T-helper 2 cell treated with Interferon-gamma antibody and Interleukin-4, amounts not matched to agents 5 μg/mL and 100 μg/mL, for 36 hours (primary cell): ENCODE data around the gene LAMA3.

ENCODE experiments used
- DNase-seq: peaks from one replicate; pipeline ENCODE4 v3.0.0; 2021; ENCODE audit warnings: low spot score
- H3K27ac Mint-ChIP-seq: one replicate; pipeline ENCODE4 v1.8.0; 2021; ENCODE audit warnings: mild to moderate bottlenecking, mixed read lengths
- H3K27me3 Mint-ChIP-seq: one replicate; pipeline ENCODE4 v1.8.0; 2021; ENCODE audit warnings: low read depth, mixed read lengths
- H3K36me3 Mint-ChIP-seq: one replicate; pipeline ENCODE4 v1.8.0; 2021; ENCODE audit warnings: low read depth, mixed read lengths
- H3K4me1 Mint-ChIP-seq: one replicate; pipeline ENCODE4 v1.8.0; 2021; ENCODE audit warnings: low read depth, mixed read lengths
- H3K4me3 Mint-ChIP-seq: one replicate; pipeline ENCODE4 v1.8.0; 2022; ENCODE audit warnings: mild to moderate bottlenecking, moderate library complexity, mixed read lengths
- H3K9me3 Mint-ChIP-seq: one replicate; pipeline ENCODE4 v1.8.0; 2021; ENCODE audit warnings: mixed read lengths

LAMA3 gene

DNA sequence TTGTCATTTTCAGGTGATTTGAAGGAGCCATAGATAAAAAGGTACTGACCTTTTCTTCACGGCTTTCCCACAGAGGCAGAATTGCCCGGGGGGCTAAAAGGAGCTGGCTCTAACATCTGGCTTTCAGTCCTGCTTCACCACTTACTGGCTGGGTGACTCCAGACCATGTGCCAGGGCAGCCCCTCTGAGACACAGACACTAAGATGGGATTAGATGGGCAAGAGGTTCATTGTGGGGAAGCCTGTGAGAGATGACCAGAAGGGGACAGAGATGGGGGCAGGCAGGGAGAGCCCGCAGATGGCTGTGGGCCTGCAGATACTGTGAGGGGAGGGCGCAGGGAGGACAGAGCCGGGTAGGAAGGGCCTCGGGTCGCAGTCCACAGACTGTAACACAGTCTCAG, 250.6 kb downstream of the LAMA3 start:
- H3K4me1 Mint-ChIP-seq: peaks cover 59% of the 10 kb centered on the region
- no peak for DNase-seq
- H3K27ac Mint-ChIP-seq: no peak overlapping the region
- H3K36me3 Mint-ChIP-seq: no peaks in the 10 kb centered on the region
- H3K4me3 Mint-ChIP-seq: no peak overlapping the region
- H3K9me3 Mint-ChIP-seq: no peaks in the 10 kb centered on the region
- H3K27me3 Mint-ChIP-seq: peaks cover 40% of the 10 kb centered on the region

DNA sequence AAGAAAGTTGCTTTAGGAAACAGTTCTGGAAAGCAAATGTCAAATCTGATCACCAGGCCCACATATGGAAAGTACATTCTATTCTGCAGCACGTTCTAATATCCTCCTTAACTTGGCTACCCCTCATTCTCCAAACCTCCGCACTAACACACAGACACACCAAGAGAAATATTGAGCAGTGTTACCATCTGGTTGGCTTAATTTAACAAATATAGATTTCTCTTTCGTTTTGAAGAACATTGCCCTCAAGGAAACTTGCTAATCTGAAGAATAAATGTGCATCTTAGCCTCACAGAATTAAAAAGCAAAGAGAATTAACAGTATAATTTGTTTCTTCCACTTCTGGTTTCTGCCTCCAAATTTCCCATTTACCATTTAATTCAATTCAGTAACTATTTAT, 252.5 kb downstream of the LAMA3 start:
- Mint-ChIP-seq H3K27me3 (peaks cover 43% of the 10 kb centered on the region), H3K9me3 (no peaks in the 10 kb centered on the region), H3K27ac (no peak overlapping the region), H3K4me1 (peaks cover 44% of the 10 kb centered on the region), H3K36me3 (no peaks in the 10 kb centered on the region), H3K4me3 (no peak overlapping the region)
- no peak for DNase-seq

DNA sequence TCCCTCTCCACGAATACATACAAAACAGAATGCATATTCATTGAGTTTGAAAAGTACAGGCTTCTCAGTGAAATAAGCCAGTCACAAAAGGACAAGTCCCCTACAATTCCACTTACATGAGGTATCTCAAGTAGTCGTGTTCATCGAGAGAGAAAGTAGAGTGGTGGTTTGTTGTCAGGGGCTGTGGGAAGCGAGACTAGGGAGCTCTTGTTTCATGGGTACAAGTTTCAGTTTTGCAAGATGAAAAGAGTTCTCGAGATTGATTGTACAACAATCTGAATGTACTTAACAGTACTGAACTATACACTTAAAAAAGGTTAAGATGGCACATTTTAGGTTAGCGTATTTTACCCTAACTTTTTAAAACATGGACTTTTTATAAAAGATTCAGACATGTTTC, 253.9 kb downstream of the LAMA3 start:
- DNase-seq: peak; percentile 55
- Mint-ChIP-seq H3K4me1 (peaks cover 32% of the 10 kb centered on the region), H3K4me3 (peak overlapping the region; percentile 47)

DNA sequence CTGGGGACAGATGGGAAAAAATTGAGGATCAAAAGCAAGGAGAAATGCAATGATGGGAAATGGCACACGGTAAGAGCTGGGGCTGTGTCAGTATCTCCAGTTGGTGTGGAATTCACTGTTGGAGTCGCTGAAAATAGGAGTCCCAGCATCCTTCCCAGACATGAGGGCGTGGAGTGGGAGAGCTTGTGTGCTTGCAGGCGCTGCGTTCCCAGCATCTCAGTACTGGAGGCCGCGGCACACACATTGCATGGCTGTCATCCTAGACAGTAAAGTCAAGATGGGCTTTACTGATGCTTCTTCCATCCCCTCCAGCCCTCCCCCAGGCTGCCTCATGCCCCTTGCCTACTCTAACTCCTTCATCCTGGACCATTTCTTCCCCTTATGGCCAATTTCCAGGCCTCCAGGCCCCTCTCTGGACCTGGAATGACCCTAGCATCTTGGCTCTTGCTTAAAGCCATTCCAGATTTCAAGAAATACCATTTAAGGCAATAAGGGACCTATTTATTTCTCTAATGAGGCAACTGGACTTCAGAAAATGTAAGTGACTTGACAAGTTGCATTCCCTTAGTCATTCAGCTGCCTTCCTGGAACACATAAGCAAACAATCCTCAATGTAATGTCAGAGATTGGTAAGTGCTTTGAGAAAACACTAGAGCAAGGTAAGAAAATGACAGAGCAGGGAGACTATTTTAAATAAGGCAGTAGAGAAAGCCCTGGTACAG, 254.8 kb downstream of the LAMA3 start:
- H3K27ac Mint-ChIP-seq: no peak overlapping the region
- H3K27me3 Mint-ChIP-seq: peaks cover 46% of the 10 kb centered on the region
- peaks cover 22% of the 10 kb centered on the region for H3K4me1 Mint-ChIP-seq
- H3K36me3 Mint-ChIP-seq: no peaks in the 10 kb centered on the region
- no peak for DNase-seq
- H3K4me3 Mint-ChIP-seq: no peak overlapping the region
- no peaks in the 10 kb centered on the region for H3K9me3 Mint-ChIP-seq

More for the DNA sequence above, 253.9 kb downstream of the LAMA3 start:
- H3K27ac Mint-ChIP-seq: peak overlapping the region; percentile 50
- H3K27me3 Mint-ChIP-seq: peaks cover 43% of the 10 kb centered on the region
- H3K36me3 Mint-ChIP-seq: no peaks in the 10 kb centered on the region
- H3K9me3 Mint-ChIP-seq: no peaks in the 10 kb centered on the region

DNA sequence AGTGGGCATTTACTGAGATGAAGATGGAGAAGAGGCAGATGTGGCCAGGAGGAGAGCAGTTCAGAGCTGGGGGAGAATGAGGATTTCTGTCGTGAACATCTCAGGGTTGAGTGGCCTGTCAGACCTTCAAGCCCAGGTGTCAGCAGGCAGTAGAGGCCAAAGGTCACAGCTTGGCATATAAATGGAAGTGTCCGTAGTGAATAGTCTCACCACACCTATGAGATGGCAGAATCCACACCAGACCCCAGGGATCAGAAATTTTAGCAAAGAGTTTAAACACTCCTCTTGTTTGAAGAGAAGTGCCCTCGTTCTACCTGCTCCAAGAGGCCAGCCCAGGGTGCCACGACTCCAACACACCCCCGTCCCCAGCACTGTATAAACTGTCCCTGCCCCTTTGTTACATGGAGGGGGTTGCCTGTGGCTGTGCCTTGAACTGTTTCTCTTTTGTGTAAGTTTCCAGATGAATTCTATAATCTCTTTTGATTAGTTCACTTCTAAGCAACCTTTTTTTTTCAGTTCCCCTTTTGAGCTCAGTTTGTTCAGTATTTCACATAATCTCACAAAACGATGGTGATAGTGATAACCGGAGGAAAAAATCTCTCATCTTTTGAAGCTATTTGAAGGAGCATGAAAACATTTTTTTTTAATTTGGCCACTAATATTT, 256.3 kb downstream of the LAMA3 start:
- no peak for DNase-seq
- H3K9me3 Mint-ChIP-seq: no peaks in the 10 kb centered on the region
- H3K27ac Mint-ChIP-seq: no peak overlapping the region
- H3K27me3 Mint-ChIP-seq: peaks cover 52% of the 10 kb centered on the region
- H3K36me3 Mint-ChIP-seq: no peaks in the 10 kb centered on the region
- H3K4me1 Mint-ChIP-seq: peaks cover 19% of the 10 kb centered on the region
- H3K4me3 Mint-ChIP-seq: no peak overlapping the region

DNA sequence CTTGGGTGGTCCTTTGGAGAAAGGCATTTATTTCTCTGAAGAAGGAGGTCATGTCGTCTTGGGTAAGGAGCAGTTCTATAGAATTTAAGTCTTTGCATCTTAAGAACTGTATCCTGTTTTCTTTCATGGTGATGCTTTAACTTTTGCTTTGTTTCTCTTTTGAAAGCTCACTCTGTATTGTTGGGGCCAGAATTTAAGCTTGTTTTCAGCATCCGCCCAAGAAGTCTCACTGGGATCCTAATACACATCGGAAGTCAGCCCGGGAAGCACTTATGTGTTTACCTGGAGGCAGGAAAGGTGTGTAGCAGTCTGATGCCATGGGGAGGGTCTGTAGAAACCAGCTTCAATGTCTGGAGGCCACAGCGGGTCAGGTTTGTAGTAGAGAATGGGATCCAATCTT, 260.6 kb downstream of the LAMA3 start:
- no peak overlapping the region for H3K27ac Mint-ChIP-seq
- no peaks in the 10 kb centered on the region for H3K9me3 Mint-ChIP-seq
- no peaks in the 10 kb centered on the region for H3K36me3 Mint-ChIP-seq
- no peak overlapping the region for H3K4me3 Mint-ChIP-seq
- DNase-seq: no peak
- H3K4me1 Mint-ChIP-seq: peaks cover 1% of the 10 kb centered on the region
- peaks cover 44% of the 10 kb centered on the region for H3K27me3 Mint-ChIP-seq

DNA sequence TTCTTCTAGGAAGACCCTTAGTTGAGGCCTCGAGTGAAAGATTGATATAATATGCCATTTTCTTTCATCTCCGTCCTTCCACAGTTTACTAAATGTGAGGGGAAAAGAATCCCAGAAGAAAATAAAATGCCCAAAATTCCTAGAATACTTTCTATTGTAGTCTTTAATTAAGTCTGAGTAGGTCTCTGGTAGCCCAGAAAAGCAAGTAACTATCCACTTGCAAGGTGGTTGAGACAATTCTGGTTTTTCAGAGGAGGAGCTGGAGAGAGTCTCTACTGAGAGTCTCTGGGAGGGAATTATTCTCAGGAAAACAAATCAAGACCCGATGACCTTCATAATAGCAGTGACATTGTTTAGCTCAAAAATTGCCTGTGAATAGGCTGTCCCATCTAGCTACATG, 261.4 kb downstream of the LAMA3 start:
- H3K4me3 Mint-ChIP-seq: no peak overlapping the region
- DNase-seq: no peak
- H3K9me3 Mint-ChIP-seq: no peaks in the 10 kb centered on the region
- H3K4me1 Mint-ChIP-seq: no peaks in the 10 kb centered on the region
- H3K27me3 Mint-ChIP-seq: peaks cover 44% of the 10 kb centered on the region
- no peak overlapping the region for H3K27ac Mint-ChIP-seq
- no peaks in the 10 kb centered on the region for H3K36me3 Mint-ChIP-seq

DNA sequence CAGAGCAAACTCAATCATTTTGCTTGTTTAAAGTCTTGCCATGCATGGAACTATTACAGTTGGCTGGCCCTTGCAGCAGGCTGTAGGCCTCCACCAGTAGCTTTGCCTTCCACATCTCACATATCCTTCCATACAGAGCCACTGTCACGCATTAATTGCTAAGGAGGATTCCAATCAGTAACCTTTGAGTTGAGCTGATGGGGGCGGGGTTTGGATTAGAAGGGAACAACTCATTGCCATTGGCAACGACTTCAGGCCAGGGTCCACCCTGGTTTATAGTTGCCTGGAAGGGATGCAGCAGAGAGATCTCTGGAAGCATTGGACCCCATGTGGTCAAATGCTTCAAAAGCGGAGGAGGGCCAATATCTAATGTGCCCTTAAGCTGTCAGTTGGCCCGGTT, 262.0 kb downstream of the LAMA3 start:
- Mint-ChIP-seq H3K4me3 (no peak overlapping the region), H3K4me1 (no peaks in the 10 kb centered on the region), H3K36me3 (no peaks in the 10 kb centered on the region), H3K27ac (no peak overlapping the region), H3K27me3 (peaks cover 43% of the 10 kb centered on the region), H3K9me3 (no peaks in the 10 kb centered on the region)
- DNase-seq: no peak

DNA sequence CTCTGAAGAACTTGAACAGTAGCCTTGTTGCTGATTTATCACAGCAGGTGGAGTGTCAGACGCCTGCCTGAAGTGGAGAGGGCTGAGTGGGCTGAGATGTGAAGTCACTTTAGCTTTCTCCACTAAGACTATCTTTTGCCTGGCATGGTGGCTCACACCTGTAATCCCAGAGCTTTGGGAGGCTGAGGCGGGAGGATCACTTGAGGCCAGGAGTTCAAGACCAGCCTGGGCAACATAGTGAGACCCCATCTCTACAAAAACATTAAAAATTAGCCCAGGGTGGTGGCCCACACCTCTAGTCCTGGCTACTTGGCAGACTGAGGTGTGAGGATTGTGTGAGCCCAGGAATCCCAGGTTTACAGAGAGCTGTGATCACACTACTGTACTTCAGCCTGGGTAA, 264.7 kb downstream of the LAMA3 start:
- peaks cover 51% of the 10 kb centered on the region for H3K27me3 Mint-ChIP-seq
- no peak for DNase-seq
- peaks cover 2% of the 10 kb centered on the region for H3K4me1 Mint-ChIP-seq
- H3K4me3 Mint-ChIP-seq: no peak overlapping the region
- no peaks in the 10 kb centered on the region for H3K9me3 Mint-ChIP-seq
- H3K27ac Mint-ChIP-seq: no peak overlapping the region
- H3K36me3 Mint-ChIP-seq: no peaks in the 10 kb centered on the region

DNA sequence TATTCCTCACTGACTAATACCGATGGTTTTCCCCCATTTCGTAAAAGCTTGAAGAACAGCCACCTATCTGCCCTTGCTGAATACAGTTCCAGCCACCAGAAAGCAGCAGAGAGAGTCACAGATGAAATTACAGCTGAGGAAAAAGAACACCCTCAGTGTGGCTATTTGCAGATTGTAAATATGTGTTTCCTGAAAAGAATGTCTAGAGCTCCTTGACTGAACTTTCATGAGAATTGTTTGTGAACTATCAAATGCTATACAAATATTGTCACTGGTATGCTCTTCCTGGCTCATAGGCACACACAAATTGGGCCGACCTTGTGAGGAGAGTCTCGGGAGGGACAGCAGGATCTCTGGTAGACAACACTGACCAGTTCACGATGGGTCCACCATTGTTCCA, 267.2 kb downstream of the LAMA3 start:
- DNase-seq: no peak
- H3K36me3 Mint-ChIP-seq: no peaks in the 10 kb centered on the region
- no peaks in the 10 kb centered on the region for H3K9me3 Mint-ChIP-seq
- peaks cover 50% of the 10 kb centered on the region for H3K27me3 Mint-ChIP-seq
- H3K4me1 Mint-ChIP-seq: peaks cover 2% of the 10 kb centered on the region
- no peak overlapping the region for H3K27ac Mint-ChIP-seq
- no peak overlapping the region for H3K4me3 Mint-ChIP-seq

DNA sequence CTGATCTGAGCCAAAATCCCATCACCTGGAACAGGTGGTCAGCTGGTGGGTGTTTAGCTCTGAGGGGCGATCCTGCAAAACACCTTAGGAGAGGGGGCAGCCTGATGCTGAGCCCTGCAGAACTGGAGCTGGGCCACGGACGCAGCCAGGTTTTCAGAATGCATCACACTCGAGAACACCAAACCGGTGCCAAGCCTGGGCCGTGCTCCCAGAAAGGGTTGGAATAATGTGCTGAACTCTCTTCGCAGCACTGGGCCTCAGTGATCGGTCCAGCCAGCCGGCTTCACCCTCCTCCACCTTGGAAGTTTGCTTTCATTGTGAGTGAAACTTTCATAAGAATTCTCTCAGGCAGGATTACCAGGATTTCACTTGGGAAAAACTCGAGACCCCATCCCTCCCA, 268.8 kb downstream of the LAMA3 start:
- Mint-ChIP-seq H3K27ac (no peak overlapping the region), H3K36me3 (no peaks in the 10 kb centered on the region), H3K27me3 (peaks cover 48% of the 10 kb centered on the region), H3K4me1 (peaks cover 2% of the 10 kb centered on the region), H3K4me3 (no peak overlapping the region), H3K9me3 (no peaks in the 10 kb centered on the region)
- no peak for DNase-seq

DNA sequence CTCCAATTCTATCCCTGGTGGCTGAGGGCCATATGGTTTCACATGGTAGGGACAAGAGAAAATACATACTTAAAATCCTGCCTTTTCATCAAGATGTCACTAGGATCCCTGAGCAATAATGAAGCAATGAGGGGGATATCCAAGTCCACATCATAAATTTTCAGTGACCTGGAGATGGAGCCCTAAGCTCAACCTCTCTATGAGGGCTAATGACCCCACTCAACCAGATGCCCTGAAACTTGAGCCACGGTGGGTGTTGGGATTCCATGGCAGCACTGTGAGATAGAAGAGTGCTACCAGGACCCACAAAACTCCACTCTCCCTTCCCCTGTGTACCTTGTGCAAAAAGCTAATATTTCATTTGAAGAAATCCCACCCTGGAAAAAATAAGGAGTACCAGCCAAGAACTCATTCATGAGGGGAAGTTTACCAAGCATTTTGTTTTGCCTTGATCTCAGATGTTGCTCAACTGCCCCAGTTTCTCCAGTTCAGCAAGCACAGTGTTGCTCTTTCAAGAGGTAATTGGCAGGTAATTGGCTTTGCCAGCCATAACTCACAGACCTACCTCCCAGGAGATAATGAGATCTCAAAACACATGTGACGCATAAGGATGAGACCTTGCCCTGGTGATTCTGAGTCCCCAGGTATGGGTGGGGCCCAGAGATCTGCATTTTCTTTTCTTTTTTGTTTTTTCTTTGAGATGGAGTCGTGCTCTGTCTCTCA, 274.4 kb downstream of the LAMA3 start:
- H3K27me3 Mint-ChIP-seq: peaks cover 37% of the 10 kb centered on the region
- H3K9me3 Mint-ChIP-seq: no peaks in the 10 kb centered on the region
- no peak overlapping the region for H3K27ac Mint-ChIP-seq
- no peak overlapping the region for H3K4me3 Mint-ChIP-seq
- peaks cover 30% of the 10 kb centered on the region for H3K4me1 Mint-ChIP-seq
- H3K36me3 Mint-ChIP-seq: no peaks in the 10 kb centered on the region
- DNase-seq: no peak

DNA sequence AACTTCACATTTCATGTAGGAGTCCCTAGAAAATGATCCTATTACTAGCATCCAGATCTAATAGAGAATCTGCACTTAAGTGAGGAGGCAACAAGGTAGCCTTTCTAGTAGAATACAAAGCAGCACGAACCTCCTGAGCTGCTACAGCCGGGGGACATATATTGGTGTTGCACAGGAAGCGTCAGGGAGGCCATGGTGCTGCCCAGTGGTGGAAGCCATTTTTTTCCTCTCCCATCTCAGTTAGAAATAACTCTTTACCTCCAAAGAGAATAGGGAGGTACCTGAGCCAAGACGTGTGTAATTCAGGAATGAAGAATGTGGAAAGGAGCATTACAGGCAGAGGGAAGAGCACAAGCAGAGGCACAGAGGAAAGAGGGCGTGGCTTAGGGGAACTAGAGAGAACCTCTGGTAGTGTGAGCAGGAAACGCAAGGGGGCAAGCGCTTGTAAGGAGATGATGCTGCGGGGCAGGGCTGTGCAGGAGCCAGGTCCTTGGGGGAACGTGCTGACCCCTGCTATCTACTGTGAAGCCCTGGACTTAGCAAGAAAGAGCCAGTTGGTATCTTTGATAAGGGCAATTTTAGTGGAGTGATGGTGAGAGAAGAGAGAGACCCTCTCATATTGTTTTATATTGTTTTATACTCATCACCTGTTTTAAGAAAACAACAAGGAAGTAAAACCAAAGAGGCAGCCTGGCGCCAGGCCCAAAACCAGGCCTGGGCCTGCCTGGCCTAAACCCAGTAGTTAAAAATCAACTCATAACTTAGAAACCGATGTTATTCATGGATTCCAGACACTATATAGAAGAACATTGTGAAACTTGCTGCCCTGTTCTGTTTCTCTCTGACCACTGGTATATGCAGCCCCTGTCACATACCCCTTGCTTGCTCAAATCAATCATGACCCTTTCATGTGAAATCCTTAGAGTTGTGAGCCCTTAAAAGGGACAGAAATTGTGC, 275.3 kb downstream of the LAMA3 start:
- Mint-ChIP-seq H3K27me3 (peaks cover 37% of the 10 kb centered on the region), H3K4me1 (peaks cover 30% of the 10 kb centered on the region), H3K9me3 (no peaks in the 10 kb centered on the region), H3K27ac (peak overlapping the region; percentile 74), H3K36me3 (no peaks in the 10 kb centered on the region), H3K4me3 (no peak overlapping the region)
- DNase-seq: no peak
